Measurements from ENCODE around the gene TECPR2.

DNA sequence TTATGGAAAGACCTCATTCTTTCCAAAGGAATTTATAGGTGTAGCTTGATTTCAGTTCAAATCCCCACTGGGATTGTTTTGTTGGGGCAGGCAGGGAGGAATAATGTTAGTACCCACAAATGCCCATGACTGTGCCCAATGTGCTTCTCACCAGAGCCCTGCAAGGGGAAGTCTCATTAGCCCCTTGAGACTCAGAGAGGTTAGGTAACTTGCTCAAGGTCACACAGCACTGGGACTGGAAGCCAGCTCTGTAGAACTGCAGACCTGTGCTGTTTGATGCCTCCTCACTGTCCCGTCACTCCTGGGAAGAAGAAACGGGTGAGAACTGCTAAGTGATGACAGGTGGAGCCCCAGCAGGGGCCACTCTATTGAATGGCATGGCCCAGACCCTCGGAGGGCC is 138.0 kb downstream of the TECPR2 start:
- TF ChIP-seq CTCF (IDR thresholded peaks at IDR 0.05; ENCODE audit: low read depth, low read length, poor library complexity, severe bottlenecking) (no peak), EZH2phosphoT487 (IDR thresholded peaks at IDR 0.05; ENCODE audit: borderline replicate concordance, low read length) (no peak)

Data from DOHH2 (cell line).